Keratinocyte (primary cell): ENCODE data around the gene PLCG2.

Source experiments
- EZH2 ChIP-seq: IDR thresholded peaks from one replicate; pipeline ENCODE4 v1.6.1; 2012; ENCODE audit warnings: inconsistent platforms, mild to moderate bottlenecking, low read length, moderate library complexity
- TF ChIP-seq, protein P1 (sequence below), 3 experiments: IDR thresholded peaks in 1 of 3; conservative IDR thresholded peaks in 1 of 3; optimal IDR thresholded peaks in 1 of 3; 2 replicates in 2 of 3; 3 replicates in 1 of 3; pipeline versions ENCODE3 to v1.5.1; 2011; ENCODE audit warnings: low read length in 3 of 3, mild to moderate bottlenecking in 3 of 3, moderate library complexity in 2 of 3, control low read depth in 1 of 3, inconsistent platforms in 1 of 3; ENCODE audit not compliant: insufficient read depth in 2 of 3; ENCODE audit errors: extremely low read depth in 1 of 3

DNA sequence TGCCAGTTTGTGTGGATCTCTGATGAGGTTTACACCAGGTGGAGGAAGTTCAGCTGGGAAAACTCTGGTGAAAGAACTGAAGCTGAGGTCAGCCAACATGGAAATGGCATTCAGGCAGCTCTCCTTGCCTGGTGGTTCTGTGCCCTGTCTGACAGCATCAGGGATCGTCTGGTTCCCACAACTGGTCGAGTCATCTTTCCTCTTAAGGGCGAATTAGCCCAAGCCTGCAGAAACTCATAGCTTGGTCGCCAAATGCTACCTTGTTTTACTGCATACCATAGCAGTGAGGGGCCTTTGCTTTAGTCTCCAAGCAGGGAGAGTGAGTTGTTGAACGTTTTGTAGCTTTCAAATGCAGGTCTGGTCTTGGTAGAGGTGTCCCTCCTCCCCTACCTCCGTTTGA, 7.2 kb downstream of the PLCG2 start:
- TF ChIP-seq EZH2 = no peak
- TF ChIP-seq, protein P1, sequence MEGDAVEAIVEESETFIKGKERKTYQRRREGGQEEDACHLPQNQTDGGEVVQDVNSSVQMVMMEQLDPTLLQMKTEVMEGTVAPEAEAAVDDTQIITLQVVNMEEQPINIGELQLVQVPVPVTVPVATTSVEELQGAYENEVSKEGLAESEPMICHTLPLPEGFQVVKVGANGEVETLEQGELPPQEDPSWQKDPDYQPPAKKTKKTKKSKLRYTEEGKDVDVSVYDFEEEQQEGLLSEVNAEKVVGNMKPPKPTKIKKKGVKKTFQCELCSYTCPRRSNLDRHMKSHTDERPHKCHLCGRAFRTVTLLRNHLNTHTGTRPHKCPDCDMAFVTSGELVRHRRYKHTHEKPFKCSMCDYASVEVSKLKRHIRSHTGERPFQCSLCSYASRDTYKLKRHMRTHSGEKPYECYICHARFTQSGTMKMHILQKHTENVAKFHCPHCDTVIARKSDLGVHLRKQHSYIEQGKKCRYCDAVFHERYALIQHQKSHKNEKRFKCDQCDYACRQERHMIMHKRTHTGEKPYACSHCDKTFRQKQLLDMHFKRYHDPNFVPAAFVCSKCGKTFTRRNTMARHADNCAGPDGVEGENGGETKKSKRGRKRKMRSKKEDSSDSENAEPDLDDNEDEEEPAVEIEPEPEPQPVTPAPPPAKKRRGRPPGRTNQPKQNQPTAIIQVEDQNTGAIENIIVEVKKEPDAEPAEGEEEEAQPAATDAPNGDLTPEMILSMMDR (optimal IDR thresholded peaks at IDR 0.05 in 1 of 3, IDR thresholded peaks at IDR 0.05 in 1 of 3, conservative IDR thresholded peaks at IDR 0.05 in 1 of 3; ENCODE audit: extremely low read depth in 1 of 3, insufficient read depth in 2 of 3, low read length in 3 of 3) = no peak
